ENCODE measurements around the gene OR6K2. TPM values are rescaled to one million over a fixed set of nuclear protein-coding genes. Genes with fewer than 3 reads are reported as not detected.

The OR6K2 gene, protein sequence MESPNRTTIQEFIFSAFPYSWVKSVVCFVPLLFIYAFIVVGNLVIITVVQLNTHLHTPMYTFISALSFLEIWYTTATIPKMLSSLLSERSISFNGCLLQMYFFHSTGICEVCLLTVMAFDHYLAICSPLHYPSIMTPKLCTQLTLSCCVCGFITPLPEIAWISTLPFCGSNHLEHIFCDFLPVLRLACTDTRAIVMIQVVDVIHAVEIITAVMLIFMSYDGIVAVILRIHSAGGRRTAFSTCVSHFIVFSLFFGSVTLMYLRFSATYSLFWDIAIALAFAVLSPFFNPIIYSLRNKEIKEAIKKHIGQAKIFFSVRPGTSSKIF
- not detected for total RNA-seq

DNA sequence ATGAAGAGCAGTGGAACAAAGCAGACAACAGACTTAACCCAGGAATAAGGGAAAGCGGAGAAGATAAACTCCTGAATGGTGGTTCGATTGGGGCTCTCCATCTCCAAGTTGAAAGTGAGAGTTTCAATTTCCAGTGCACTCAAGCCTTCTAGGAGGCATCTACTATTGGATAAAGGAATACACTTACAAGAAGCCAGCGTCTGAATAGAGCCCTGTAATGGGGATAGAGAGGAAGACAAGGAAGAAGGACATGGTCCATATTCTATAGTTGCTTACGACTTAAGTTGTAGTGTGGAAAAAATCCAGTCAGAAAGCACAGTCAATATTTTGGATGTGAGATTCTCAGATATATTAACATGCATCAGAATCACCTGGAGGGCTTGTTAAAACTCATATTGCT lies at the start of gene OR6K2:
OR6K2 (minus strand) TSS at position 101 of the 400 bp plus-strand sequence; CDS start at position 101, 0 bp downstream.
- ATAC-seq: no peak
- POLR2A ChIA-PET: no interaction called here
- H3K27me3 Mint-ChIP-seq (ENCODE audit: low read depth): no peaks in the 10 kb centered on the region
- no peaks in the 10 kb centered on the region for H3K4me1 Mint-ChIP-seq (ENCODE audit: low read depth)
- H3K4me3 Mint-ChIP-seq: no peak within 1 kb of the TSS
- no peaks in the 10 kb centered on the region for H3K36me3 Mint-ChIP-seq (ENCODE audit: low read depth)
- CTCF ChIA-PET: no interaction called here
- H3K27ac Mint-ChIP-seq: no peak within 1 kb of the TSS
- H3K9me3 Mint-ChIP-seq (ENCODE audit: insufficient read depth): no peaks in the 10 kb centered on the region
- DNase-seq: no peak

GRCh38 chr1:158735848-158736247 lies 35.4 kb upstream of the OR6K2 start:
- Mint-ChIP-seq H3K27ac (no peak overlapping the region), H3K27me3 (ENCODE audit: low read depth) (peaks cover 13% of the 10 kb centered on the region)
- DNase-seq: no peak

GRCh38 chr1:158732524-158732923 lies 32.1 kb upstream of the OR6K2 start:
- peaks cover 13% of the 10 kb centered on the region for H3K27me3 Mint-ChIP-seq (ENCODE audit: low read depth)
- ChIA-PET POLR2A (no interaction called here), CTCF (no interaction called here)
- H3K9me3 Mint-ChIP-seq (ENCODE audit: insufficient read depth): no peaks in the 10 kb centered on the region
- no peak for ATAC-seq
- no peak overlapping the region for H3K4me3 Mint-ChIP-seq
- H3K4me1 Mint-ChIP-seq (ENCODE audit: low read depth): no peaks in the 10 kb centered on the region
- no peak for DNase-seq
- H3K36me3 Mint-ChIP-seq (ENCODE audit: low read depth): no peaks in the 10 kb centered on the region
- H3K27ac Mint-ChIP-seq: no peak overlapping the region

More at GRCh38 chr1:158735848-158736247, 35.4 kb upstream of the OR6K2 start:
- Mint-ChIP-seq H3K4me1 (ENCODE audit: low read depth) (no peaks in the 10 kb centered on the region), H3K4me3 (no peak overlapping the region), H3K9me3 (ENCODE audit: insufficient read depth) (no peaks in the 10 kb centered on the region), H3K36me3 (ENCODE audit: low read depth) (no peaks in the 10 kb centered on the region)
- ATAC-seq: no peak
- CTCF ChIA-PET: no interaction called here
- POLR2A ChIA-PET: no interaction called here

DNA sequence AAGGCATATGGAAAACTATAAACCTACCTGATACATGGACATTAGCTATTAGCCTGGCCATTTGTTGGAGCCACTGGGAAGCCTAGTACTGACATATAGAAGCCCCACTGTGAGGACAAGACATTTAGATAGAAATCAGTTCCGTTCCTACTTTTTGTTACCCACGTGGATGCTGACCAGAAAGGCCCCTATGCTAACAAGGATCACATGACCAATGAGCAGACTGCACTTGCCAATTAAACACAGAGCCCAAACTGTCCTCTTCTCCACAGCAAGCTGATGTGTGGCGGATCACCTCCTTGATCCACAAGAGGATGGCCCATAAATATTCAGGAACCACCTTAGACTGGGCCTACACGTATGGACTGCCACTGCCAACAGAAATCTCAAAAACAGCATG lies 31.3 kb upstream of the OR6K2 start:
- no peaks in the 10 kb centered on the region for H3K9me3 Mint-ChIP-seq (ENCODE audit: insufficient read depth)
- CTCF ChIA-PET: no interaction called here
- no peak overlapping the region for H3K4me3 Mint-ChIP-seq
- POLR2A ChIA-PET: no interaction called here
- DNase-seq: no peak
- peaks cover 13% of the 10 kb centered on the region for H3K27me3 Mint-ChIP-seq (ENCODE audit: low read depth)
- H3K36me3 Mint-ChIP-seq (ENCODE audit: low read depth): no peaks in the 10 kb centered on the region
- no peak for ATAC-seq
- no peak overlapping the region for H3K27ac Mint-ChIP-seq
- H3K4me1 Mint-ChIP-seq (ENCODE audit: low read depth): no peaks in the 10 kb centered on the region

DNA sequence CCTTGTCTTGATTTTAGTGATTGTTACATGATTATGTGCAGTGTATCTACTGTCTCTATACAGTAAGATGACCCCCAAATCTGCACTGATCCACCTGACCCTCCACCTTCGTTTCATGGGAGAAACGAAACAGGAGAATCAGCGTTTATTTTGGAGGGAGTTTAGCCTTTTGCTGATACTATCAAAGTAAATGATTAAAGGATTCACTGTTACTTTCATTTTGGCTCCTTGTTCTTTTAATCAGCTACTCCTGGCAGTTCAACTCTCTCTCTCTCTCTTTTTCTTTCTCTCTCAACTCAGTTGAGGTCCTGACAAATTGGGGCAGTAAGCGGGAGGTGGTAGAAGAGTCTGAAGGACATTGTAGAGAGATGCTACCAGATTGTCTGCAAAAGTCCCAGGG lies 30.0 kb upstream of the OR6K2 start:
- DNase-seq: no peak
- Mint-ChIP-seq H3K36me3 (ENCODE audit: low read depth) (no peaks in the 10 kb centered on the region), H3K4me1 (ENCODE audit: low read depth) (no peaks in the 10 kb centered on the region), H3K27ac (no peak overlapping the region), H3K4me3 (no peak overlapping the region), H3K9me3 (ENCODE audit: insufficient read depth) (no peaks in the 10 kb centered on the region), H3K27me3 (ENCODE audit: low read depth) (peaks cover 11% of the 10 kb centered on the region)
- ChIA-PET POLR2A (no interaction called here), CTCF (no interaction called here)
- no peak for ATAC-seq

DNA sequence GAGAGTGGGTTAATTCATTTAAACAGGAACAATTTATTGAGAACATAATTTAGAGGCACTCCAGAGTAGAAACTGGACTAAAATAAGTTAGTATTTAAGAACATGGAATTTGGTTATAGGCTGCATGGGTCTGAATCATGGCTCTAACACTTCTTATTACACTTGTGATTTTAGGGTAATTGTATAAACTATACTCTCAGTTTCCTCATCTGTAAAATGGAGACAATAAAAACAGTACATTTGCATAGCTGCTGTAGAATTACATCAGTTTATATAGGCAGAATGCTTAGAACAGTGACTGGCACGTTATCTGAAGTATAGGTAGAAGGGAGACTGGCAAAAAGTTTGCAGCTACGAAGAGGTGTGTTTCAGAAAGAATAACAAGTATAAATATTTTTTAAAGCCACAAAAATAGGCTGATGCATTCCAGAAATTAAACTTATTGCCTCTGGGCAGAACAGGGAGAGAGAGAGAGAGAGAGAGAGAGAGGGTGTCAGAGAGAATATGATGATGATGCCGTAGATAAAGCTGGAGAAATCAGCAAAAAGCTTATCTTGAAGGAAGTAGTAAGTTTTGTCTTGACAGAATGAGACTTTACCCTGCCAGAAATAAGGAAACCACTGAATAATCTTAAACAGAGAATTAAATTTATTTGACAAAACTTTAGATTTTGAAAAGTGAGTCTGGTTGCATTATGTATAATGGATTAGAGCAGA lies 28.2 kb upstream of the OR6K2 start:
- CTCF ChIA-PET: no interaction called here
- no peak overlapping the region for H3K27ac Mint-ChIP-seq
- peaks cover 11% of the 10 kb centered on the region for H3K27me3 Mint-ChIP-seq (ENCODE audit: low read depth)
- POLR2A ChIA-PET: no interaction called here
- DNase-seq (no peak), ATAC-seq (no peak)
- no peaks in the 10 kb centered on the region for H3K36me3 Mint-ChIP-seq (ENCODE audit: low read depth)
- H3K4me1 Mint-ChIP-seq (ENCODE audit: low read depth): no peaks in the 10 kb centered on the region
- H3K4me3 Mint-ChIP-seq: no peak overlapping the region
- H3K9me3 Mint-ChIP-seq (ENCODE audit: insufficient read depth): no peaks in the 10 kb centered on the region

DNA sequence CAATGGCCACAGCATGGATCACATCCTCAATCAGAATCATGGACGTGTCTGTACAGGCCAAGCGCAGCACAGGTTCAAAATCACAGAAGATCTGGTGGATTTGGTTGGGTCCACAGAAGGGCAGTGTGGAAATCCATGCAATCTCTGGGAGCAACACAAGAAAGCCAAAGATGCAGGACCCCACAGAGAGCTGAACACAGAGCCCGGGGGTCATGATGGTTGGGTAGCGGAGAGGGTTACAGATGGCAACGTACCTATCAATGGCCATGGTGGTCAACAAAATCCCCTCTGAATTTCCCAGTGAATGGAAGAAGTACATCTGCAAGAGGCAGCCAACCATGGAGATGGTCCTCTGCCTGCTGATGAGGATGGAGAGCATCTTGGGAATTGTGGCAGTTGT lies 24.0 kb upstream of the OR6K2 start:
- ChIA-PET POLR2A (no interaction called here), CTCF (no interaction called here)
- no peaks in the 10 kb centered on the region for H3K9me3 Mint-ChIP-seq (ENCODE audit: insufficient read depth)
- no peak overlapping the region for H3K27ac Mint-ChIP-seq
- no peaks in the 10 kb centered on the region for H3K36me3 Mint-ChIP-seq (ENCODE audit: low read depth)
- no peaks in the 10 kb centered on the region for H3K4me1 Mint-ChIP-seq (ENCODE audit: low read depth)
- peaks cover 11% of the 10 kb centered on the region for H3K27me3 Mint-ChIP-seq (ENCODE audit: low read depth)
- no peak for ATAC-seq
- no peak overlapping the region for H3K4me3 Mint-ChIP-seq
- no peak for DNase-seq

DNA sequence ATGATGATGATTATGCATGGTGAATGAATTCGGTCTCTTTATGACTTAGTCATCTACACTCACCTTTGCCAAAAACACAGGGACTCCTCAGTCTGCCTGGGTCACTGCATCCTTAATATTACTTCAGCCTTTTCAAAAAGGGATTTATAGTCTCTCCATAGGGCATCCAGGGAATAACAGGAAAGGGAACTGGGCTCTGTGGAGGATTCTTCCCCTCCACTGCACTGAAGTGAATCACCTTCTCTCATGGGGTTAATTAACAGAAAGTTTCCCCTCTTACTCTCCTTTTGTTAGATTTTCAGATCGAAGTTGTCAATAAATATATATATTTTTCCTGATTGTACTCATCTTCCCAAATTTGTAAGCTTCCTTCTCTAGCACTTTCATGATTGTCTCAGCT lies 20.2 kb upstream of the OR6K2 start, which contains the start of gene OR6K3:
OR6K3 (minus strand) TSS at position 101 of the 400 bp plus-strand sequence. CDS start 2,605 bp downstream, outside the sequence.
- DNase-seq (no peak), ATAC-seq (no peak)
- POLR2A ChIA-PET: no interaction called here
- H3K36me3 Mint-ChIP-seq (ENCODE audit: low read depth): no peaks in the 10 kb centered on the region
- CTCF ChIA-PET: no interaction called here
- H3K4me1 Mint-ChIP-seq (ENCODE audit: low read depth): no peaks in the 10 kb centered on the region
- no peak within 1 kb of the TSS for H3K27ac Mint-ChIP-seq
- H3K9me3 Mint-ChIP-seq (ENCODE audit: insufficient read depth): no peaks in the 10 kb centered on the region
- peaks cover 4% of the 10 kb centered on the region for H3K27me3 Mint-ChIP-seq (ENCODE audit: low read depth)
- no peak within 1 kb of the TSS for H3K4me3 Mint-ChIP-seq

GRCh38 chr1:158719664-158720063 lies 19.2 kb upstream of the OR6K2 start:
- Mint-ChIP-seq H3K27ac (no peak overlapping the region), H3K4me1 (ENCODE audit: low read depth) (no peaks in the 10 kb centered on the region), H3K36me3 (ENCODE audit: low read depth) (no peaks in the 10 kb centered on the region), H3K27me3 (ENCODE audit: low read depth) (peaks cover 4% of the 10 kb centered on the region), H3K9me3 (ENCODE audit: insufficient read depth) (no peaks in the 10 kb centered on the region), H3K4me3 (no peak overlapping the region)
- DNase-seq (no peak), ATAC-seq (no peak)
- ChIA-PET POLR2A (no interaction called here), CTCF (no interaction called here)

DNA sequence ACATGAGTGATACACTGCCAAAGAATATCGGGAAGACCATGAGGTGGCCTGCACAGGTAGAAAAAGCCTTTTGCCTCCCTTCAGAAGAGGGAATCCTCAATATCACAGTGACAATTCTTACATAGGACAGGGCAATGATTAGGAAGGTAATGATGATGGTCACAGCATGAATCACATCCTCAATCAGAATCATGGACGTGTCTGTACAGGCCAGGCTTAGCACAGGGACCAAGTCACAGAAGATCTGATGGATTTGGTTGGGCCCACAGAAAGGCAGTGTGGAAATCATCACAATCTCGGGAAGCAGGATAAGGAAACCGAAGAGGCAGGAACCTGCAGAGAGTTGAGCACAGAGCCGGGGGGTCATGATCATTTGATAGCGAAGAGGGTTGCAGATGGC lies 16.9 kb upstream of the OR6K2 start:
- H3K4me3 Mint-ChIP-seq: no peak overlapping the region
- H3K4me1 Mint-ChIP-seq (ENCODE audit: low read depth): no peaks in the 10 kb centered on the region
- H3K27ac Mint-ChIP-seq: no peak overlapping the region
- ChIA-PET POLR2A (no interaction called here), CTCF (no interaction called here)
- no peak for ATAC-seq
- H3K36me3 Mint-ChIP-seq (ENCODE audit: low read depth): no peaks in the 10 kb centered on the region
- H3K9me3 Mint-ChIP-seq (ENCODE audit: insufficient read depth): no peaks in the 10 kb centered on the region
- H3K27me3 Mint-ChIP-seq (ENCODE audit: low read depth): peaks cover 3% of the 10 kb centered on the region
- DNase-seq: no peak

GRCh38 chr1:158716335-158716734 lies 15.9 kb upstream of the OR6K2 start:
- Mint-ChIP-seq H3K4me3 (no peak overlapping the region), H3K4me1 (ENCODE audit: low read depth) (no peaks in the 10 kb centered on the region), H3K36me3 (ENCODE audit: low read depth) (no peaks in the 10 kb centered on the region), H3K9me3 (ENCODE audit: insufficient read depth) (no peaks in the 10 kb centered on the region), H3K27ac (no peak overlapping the region), H3K27me3 (ENCODE audit: low read depth) (peaks cover 6% of the 10 kb centered on the region)
- DNase-seq: no peak
- CTCF ChIA-PET: no interaction called here
- ATAC-seq: no peak
- POLR2A ChIA-PET: no interaction called here

- DNase-seq: no peak
- Mint-ChIP-seq H3K9me3 (ENCODE audit: insufficient read depth) (no peaks in the 10 kb centered on the region), H3K4me1 (ENCODE audit: low read depth) (no peaks in the 10 kb centered on the region), H3K27me3 (ENCODE audit: low read depth) (peaks cover 10% of the 10 kb centered on the region), H3K27ac (no peak overlapping the region), H3K4me3 (no peak overlapping the region), H3K36me3 (ENCODE audit: low read depth) (no peaks in the 10 kb centered on the region)
- no peak for ATAC-seq
- ChIA-PET POLR2A (no interaction called here), CTCF (no interaction called here)
Measured at GRCh38 chr1:158714754-158715153, 14.3 kb upstream of the OR6K2 start.

- Mint-ChIP-seq H3K27ac (no peak overlapping the region), H3K4me1 (ENCODE audit: low read depth) (no peaks in the 10 kb centered on the region), H3K4me3 (no peak overlapping the region), H3K36me3 (ENCODE audit: low read depth) (no peaks in the 10 kb centered on the region), H3K9me3 (ENCODE audit: insufficient read depth) (no peaks in the 10 kb centered on the region), H3K27me3 (ENCODE audit: low read depth) (peaks cover 12% of the 10 kb centered on the region)
- ChIA-PET CTCF (no interaction called here), POLR2A (no interaction called here)
- DNase-seq (no peak), ATAC-seq (no peak)
Measured at GRCh38 chr1:158711098-158711497, 10.6 kb upstream of the OR6K2 start.

Data from activated CD8-positive, alpha-beta T cell treated with anti-CD3 and anti-CD28 coated beads, Interleukin-2, amount 10 ng/mL, durations not matched to agents 7 days and 5 days (primary cell).